HG02763 (cell line): Measurements from ENCODE around the gene MNT.

Source experiments
- ATAC-seq: cut with Tn5 transposase; IDR thresholded peaks from one replicate; pipeline ENCODE4 v1.9.1; 2021; ENCODE audit warnings: mild to moderate bottlenecking, moderate library complexity; ENCODE audit not compliant: unreplicated experiment

Gene MNT

DNA sequence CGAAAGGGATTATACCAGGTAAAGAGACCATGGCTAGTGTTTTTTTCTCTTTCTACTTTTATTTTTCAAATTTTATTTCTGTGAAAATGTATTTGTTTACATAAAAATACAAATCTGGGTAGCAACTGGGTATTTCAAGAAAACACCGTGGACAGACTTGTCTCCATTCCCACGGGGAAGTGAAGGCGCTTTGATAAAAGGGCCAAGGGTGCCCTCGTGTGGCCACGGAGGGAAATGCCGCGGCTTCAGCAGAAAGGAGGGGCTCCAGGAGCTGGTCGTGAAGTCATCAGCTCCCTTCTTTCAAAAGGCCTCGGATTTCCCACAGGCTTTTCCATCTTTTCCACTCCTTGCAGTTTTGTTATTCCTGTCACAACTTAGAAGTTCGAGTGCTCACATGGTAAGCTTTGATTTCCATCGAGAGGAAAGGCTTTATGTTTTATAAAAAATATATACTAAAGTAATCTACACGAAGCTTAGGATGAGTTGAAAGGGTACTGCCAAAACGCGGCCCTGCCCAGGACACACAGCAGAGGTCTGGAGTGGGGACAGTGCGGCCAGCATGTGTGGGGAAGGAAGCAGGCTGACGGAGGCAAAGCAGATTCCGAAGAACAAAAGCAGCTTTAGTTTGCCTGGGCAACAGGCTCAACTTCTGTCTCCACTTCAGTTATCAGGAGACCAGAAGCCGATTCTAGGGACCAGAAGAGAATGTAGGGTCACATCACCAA is 15.3 kb upstream of the MNT start:
- no peak for ATAC-seq

DNA sequence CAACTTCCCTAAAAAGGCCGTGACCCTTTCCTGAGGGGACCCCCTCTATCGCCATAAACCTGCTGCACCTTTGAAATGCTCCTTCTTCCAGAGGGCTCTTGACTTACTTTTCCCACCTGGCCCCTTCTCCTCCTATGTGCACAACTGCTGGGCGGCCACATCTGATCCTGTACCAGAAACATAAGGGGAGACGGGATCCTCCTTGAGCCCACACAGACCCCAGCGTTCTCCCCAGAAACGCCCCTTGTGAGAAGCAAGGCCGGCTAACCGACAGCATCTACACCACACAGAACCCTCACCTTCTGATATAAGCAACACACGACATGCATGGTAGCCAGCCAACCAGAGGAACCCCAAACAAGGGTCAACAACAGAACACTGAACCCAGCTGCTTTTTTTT is 14.2 kb upstream of the MNT start:
- no peak for ATAC-seq

- ATAC-seq, result no peak
These were observed 13.7 kb upstream of the MNT start for GRCh38 chr17:2414446-2415064.

GRCh38 chr17:2412561-2413021 is 11.7 kb upstream of the MNT start:
- no peak for ATAC-seq

GRCh38 chr17:2410951-2411350 is 10.1 kb upstream of the MNT start:
- ATAC-seq, result no peak

GRCh38 chr17:2406903-2407790 is 6.3 kb upstream of the MNT start:
- no peak for ATAC-seq

DNA sequence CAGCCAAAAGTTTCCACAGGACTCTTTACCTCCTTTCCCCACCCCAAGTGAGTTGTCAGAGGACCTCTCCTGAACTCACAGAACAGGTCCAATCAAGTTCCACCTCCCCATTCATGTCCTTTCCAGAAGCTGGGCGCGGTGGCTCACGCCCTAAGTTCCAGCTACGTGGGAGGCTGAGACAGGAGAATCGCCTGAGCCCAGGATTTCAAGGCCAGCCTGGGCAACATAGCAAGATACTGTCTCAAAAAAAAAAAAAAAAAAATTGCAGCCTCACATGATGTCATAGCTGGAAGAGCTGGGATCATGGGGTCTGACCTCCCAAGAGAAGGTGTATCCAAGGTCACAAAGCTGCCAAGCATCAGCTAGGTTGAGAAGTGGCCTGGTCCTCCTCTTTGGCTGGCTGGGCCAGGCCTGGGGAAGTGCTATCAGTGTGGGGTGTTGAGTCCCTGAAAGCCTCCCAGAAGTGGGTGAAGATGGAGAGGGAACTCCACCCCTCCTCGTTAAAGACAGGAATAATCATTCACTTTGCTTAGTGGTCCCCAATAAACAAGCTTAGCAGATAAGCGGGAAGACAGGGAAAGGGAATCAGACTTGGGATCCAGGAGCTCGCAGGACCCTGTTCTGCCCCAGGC is 5.5 kb upstream of the MNT start:
- ATAC-seq, result no peak

DNA sequence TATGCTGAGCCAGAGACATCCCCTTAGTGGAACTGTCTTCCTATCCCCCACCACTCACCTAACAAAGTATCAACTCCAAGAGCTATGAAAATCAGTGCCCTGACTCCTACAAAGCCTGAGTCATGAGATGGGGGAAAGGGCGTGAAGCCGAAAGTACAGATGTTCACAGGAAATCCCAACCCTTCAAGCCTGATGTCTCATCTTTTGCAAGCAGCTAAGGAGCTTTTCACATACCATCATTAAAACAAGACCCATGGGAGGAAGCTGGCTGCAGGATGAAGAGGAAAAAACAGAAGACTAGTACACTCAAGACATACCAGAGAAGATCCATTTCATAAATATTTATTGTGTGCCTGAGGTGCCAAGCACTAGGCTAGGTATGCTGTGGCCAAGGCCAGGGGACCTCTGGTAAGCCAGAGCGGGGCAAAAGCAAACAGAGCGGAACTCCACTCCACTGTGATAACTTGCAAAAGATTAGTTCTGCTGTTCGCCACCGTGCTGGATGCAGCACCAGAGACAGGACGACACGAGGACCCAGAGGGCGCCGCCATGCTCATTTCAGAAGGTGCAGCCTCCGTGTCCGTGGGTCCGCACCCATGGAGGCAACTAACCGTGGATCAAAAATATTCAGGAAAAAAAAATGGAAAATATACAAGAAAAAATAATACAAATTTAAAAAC is 4.5 kb upstream of the MNT start:
- ATAC-seq, result no peak

DNA sequence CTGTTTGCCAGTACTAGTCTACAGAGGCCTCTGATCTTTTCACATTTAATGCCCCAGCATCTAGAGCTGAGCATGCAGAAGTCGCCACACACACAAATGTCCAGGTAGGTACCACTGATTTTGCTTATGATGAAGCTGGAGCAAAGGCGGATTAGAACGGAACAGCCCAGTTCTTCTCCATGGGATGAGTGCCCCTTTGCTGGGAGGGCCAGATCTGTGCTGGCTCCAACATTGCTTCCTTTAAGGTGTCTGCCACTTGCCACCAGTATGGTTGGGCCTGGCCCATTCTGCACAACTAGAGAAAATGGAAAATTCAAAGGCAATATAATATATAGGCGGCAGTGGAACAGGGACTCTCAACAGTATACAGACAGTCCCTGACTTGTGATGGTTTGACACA is 2.2 kb upstream of the MNT start:
- no peak for ATAC-seq

DNA sequence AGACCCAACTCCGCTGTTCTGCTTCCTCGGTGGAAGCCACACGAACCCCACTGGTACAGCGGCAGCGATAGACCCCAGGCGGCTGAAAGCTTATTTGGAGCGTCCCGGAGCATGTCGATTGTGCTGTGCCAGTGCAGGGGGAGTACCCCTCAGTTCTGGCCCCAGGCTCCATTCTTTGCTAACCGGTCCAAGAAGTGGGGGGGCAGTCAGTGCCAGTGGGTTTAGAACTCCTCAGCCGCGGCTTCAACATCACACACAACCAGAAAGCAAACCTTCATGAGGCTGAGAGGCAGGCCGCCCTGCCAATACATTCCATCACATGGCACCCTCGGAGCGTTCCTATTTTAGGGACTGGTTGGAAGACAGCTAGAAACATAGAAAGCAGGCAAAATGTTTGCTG is 1.7 kb upstream of the MNT start:
- ATAC-seq, result no peak

DNA sequence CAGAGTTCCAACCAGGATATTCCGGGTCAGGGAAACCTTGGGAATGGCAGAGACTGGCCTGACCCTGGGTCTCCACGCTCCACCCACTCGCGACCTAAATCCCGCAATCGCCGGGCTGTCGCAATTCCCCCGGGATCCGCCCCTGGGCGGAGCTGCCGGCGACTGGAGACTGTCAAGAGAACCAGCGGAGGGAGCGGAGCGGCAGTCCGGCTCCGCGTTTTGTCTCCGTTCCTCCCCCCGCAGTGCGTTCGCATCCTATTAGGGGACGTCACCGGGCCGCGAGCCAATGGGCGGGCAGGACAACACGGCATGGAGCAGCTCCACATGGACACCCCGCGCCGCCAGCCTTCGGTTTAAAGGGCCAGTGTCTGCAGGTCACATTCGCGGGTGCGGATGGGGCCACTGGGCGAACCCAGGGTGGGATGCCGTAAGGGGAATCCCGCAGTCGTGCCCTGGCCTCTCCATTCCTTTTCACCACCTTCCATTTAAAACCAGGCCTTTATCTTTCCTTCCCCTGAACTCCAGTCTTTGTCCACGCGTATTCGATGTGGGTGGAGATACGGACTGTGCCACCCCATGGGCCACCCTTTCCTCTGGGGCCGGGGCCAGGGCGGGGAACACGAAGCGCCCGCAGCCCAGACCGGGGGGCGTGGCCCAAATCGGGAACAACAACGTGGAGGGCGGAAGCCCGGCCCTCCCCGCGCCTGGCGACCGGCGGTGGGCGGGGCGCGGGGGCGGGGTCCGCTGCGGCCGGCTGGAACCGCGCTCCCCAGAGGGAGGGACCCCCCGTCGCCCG is 764 bp upstream of the MNT start:
- peak; percentile 50 for ATAC-seq

- ATAC-seq, result no peak
These were observed 390 bp downstream of the MNT start for GRCh38 chr17:2400474-2400866.

DNA sequence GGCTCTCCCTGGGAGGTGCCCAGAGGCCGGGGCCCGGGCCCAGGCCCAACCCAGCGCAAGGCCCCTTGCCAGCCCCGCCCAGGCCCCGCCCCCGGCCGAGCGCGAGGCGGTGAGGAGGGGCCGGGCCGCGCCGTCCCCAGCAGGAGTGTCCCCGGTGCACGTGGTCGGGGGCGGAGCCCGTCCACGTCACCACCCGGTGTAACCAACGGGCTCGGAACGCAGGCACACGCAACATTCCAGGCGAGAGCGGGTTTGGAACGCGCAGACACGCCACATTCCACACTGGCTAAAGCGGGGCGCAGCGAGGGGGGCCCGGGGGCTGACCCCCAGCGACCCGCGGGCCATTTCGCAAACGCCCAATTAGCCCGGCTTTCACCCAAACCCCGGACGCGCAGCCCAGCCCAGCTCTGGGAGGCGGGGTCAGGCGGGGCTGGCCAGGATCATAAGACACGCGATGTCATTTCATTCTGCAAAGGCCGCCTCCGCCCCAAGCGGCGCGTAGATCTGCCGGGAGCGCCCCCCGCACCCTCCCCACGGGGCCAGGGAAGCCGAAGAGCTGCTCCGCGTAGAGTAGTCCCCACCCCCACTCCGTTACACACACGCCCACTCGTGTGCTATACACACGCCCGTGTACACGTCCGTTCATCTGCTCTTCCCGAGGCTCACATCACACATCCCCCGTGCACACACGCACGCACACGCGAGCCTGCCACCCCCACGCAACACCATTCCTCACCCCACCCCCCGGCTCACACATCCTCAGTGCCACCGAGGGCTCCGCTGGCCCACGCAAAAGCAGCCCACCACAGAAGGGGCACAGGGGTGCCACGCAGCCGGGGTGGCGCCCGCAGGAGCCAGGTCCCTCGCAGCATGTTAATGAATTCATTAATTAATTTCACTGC is 1.0 kb downstream of the MNT start:
- peak; percentile 35 for ATAC-seq

- ATAC-seq, result no peak
These were observed 1.9 kb downstream of the MNT start for GRCh38 chr17:2398655-2399571.

- no peak for ATAC-seq
These were observed 2.7 kb downstream of the MNT start for GRCh38 chr17:2398182-2398581.

DNA sequence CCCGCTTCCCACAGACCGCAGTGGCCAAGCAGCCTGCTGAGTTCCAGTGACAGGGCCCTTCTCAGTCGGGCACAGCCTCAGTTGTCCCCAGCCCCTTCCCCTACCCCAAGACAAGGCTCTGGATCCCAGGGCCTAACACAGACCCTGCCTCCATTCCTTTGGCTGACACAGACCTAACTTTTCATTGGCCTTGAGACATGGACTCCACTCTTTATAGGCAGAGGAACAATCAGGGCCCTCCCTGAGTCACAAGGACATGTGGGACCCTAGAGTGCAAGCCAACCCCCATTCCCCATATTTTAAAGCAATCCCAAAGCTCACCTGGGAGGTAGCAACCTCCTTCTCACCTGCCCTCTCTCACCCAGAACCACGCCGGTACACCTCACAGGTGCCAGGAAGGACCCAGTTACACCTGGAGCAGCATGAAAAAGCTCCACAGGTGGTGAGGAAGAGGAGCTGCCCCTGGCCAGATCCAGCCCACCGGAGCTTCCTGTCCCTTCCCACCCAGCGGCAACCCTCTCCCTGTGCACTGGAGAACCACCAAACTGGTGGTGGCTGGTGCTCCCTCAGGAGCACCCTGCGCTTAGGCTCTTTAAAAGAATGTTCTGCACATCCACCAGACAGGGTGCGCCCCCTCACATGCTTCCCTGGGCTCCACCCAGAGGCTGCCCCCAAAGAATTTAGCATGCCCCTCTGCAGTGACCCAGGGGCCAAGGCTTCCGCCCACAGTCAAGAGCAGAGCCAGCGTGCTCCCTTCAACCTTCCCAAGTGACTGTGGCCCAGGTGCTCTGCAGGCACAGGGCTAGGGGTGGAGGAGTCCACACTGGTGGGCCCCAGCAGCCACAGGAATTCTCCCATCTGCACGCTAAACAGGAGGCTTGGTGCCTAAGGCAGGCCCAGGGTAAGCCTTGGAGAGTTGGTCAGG is 3.4 kb downstream of the MNT start:
- ATAC-seq, result no peak
